Measurements from ENCODE around the gene ACP1. TPM values are rescaled to one million over a fixed set of nuclear protein-coding genes. Genes with fewer than 3 reads are reported as not detected.

The ACP1 gene
- polyA plus RNA-seq, 1 of the 3 experiments (the other 2 are of a cell fraction): 88.9 TPM

GRCh38 chr2:258933-259332 lies 5.8 kb upstream of the ACP1 start:
- ChIA-PET CTCF (interaction anchor here (0.8 to 5.9 kb wide), 5 partner anchors 12 to 408 kb away, joined by 3 to 26 read pairs (median 3); no protein-coding TSS in a partner anchor), POLR2A (interaction anchor here (0.5 kb wide), 1 partner anchor 337 kb away, joined by 4 read pairs; no protein-coding TSS in a partner anchor)
- Histone ChIP-seq H3K9me2 (no peaks in the 10 kb centered on the region), H3K4me1 (ENCODE audit: control insufficient read depth in 1 of 2, insufficient read depth in 2 of 2, low read depth in 1 of 2, low read length in 1 of 2) (peaks cover 0 to 11% of the 10 kb centered on the region in 2 experiments; a peak in 1 of 4 replicates), H3K79me2 (ENCODE audit: insufficient read depth) (peaks cover 21% of the 10 kb centered on the region), H3F3A (replicated peaks; ENCODE audit: insufficient read depth) (no peaks in the 10 kb centered on the region), H3K36me3 (replicated peaks in 1 of 2; ENCODE audit: control insufficient read depth in 1 of 2, insufficient read depth in 2 of 2, low read length in 1 of 2) (peaks cover 23 to 26% of the 10 kb centered on the region in 2 experiments), H3K4me3 (ENCODE audit: low read depth in 2 of 2, low read length in 1 of 2) (no peak overlapping the region; a peak in 1 of 4 replicates), H2AFZ (ENCODE audit: low read depth) (no peak overlapping the region), H3K27me3 (ENCODE audit: insufficient read depth) (no peaks in the 10 kb centered on the region), H3K27ac (ENCODE audit: low read depth in 2 of 2, low read length in 1 of 2) (no peak overlapping the region), H4K20me1 (ENCODE audit: insufficient read depth) (no peaks in the 10 kb centered on the region), H3K9ac (no peak overlapping the region), H3K4me2 (no peak overlapping the region), H3K9me3 (no peaks in the 10 kb centered on the region; the same call in 1 of the 2 replicates)
- no peak for DNase-seq
- TF ChIP-seq MEF2A (IDR thresholded peaks at IDR 0.05; ENCODE audit: borderline replicate concordance, low read depth) (no peak), SIN3A (IDR thresholded peaks at IDR 0.05; ENCODE audit: borderline replicate concordance, low read depth, low read length) (no peak), CTCF (IDR thresholded peaks at IDR 0.05) (no peak), RFX5 (IDR thresholded peaks at IDR 0.05; ENCODE audit: low read length) (no peak), POLR2AphosphoS5 (IDR thresholded peaks at IDR 0.05; ENCODE audit: low read depth, low read length) (no peak)
- WGBS (ENCODE audit: low lambda C conversion rate): 79% methylated on average over 3 of the region's 3 CpGs

- H3K4me1 ChIP-seq (ENCODE audit: control insufficient read depth in 1 of 2, insufficient read depth in 2 of 2, low read depth in 1 of 2, low read length in 1 of 2): peaks cover 0 to 11% of the 10 kb centered on the region in 2 experiments; a peak in 1 of 4 replicates
- no peak overlapping the region for H3K9ac ChIP-seq
- no peaks in the 10 kb centered on the region for H3K27me3 ChIP-seq (ENCODE audit: insufficient read depth)
- no peak for TF ChIP-seq EZH2phosphoT487 (IDR thresholded peaks at IDR 0.05; ENCODE audit: borderline replicate concordance, low read depth)
- H3K36me3 ChIP-seq (replicated peaks in 1 of 2; ENCODE audit: control insufficient read depth in 1 of 2, insufficient read depth in 2 of 2, low read length in 1 of 2): peaks cover 23 to 26% of the 10 kb centered on the region in 2 experiments
- H3K27ac ChIP-seq (ENCODE audit: low read depth in 2 of 2, low read length in 1 of 2): no peak overlapping the region
- WGBS (ENCODE audit: low lambda C conversion rate): 90% methylated on average over 2 of the region's 2 CpGs
- ChIA-PET POLR2A (no interaction called here), CTCF (interaction anchor here (1.2 to 5.9 kb wide), 4 partner anchors 12 to 407 kb away, joined by 3 to 26 read pairs (median 4); no protein-coding TSS in a partner anchor)
- H3K9me2 ChIP-seq: no peaks in the 10 kb centered on the region
- no peak overlapping the region; a peak in 1 of 4 replicates for H3K4me3 ChIP-seq (ENCODE audit: low read depth in 2 of 2, low read length in 1 of 2)
- no peaks in the 10 kb centered on the region; the same call in 1 of the 2 replicates for H3K9me3 ChIP-seq
- peaks cover 22% of the 10 kb centered on the region for H3K79me2 ChIP-seq (ENCODE audit: insufficient read depth)
- DNase-seq: no peak
- no peak overlapping the region for H2AFZ ChIP-seq (ENCODE audit: low read depth)
- no peak overlapping the region for H3K4me2 ChIP-seq
- no peaks in the 10 kb centered on the region for H3F3A ChIP-seq (replicated peaks; ENCODE audit: insufficient read depth)
- no peaks in the 10 kb centered on the region for H4K20me1 ChIP-seq (ENCODE audit: insufficient read depth)
Measured at GRCh38 chr2:259789-260331, 4.9 kb upstream of the ACP1 start.

- WGBS (ENCODE audit: low lambda C conversion rate): 91% methylated on average over 6 of the region's 6 CpGs
- Histone ChIP-seq H3K27ac (ENCODE audit: low read depth in 2 of 2, low read length in 1 of 2) (no peak overlapping the region), H3K79me2 (ENCODE audit: insufficient read depth) (peaks cover 30% of the 10 kb centered on the region), H3K36me3 (replicated peaks in 1 of 2; ENCODE audit: control insufficient read depth in 1 of 2, insufficient read depth in 2 of 2, low read length in 1 of 2) (peaks cover 23 to 26% of the 10 kb centered on the region in 2 experiments), H2AFZ (ENCODE audit: low read depth) (no peak overlapping the region), H3K9me2 (no peaks in the 10 kb centered on the region), H3F3A (replicated peaks; ENCODE audit: insufficient read depth) (no peaks in the 10 kb centered on the region), H3K4me2 (no peak overlapping the region), H3K4me1 (ENCODE audit: control insufficient read depth in 1 of 2, insufficient read depth in 2 of 2, low read depth in 1 of 2, low read length in 1 of 2) (peaks cover 1 to 14% of the 10 kb centered on the region in 2 experiments; a peak in 3 of 4 replicates), H3K4me3 (ENCODE audit: low read depth in 2 of 2, low read length in 1 of 2) (no peak overlapping the region; a peak in 1 of 4 replicates), H3K9ac (no peak overlapping the region), H3K9me3 (no peaks in the 10 kb centered on the region; the same call in 1 of the 2 replicates), H4K20me1 (ENCODE audit: insufficient read depth) (no peaks in the 10 kb centered on the region), H3K27me3 (ENCODE audit: insufficient read depth) (no peaks in the 10 kb centered on the region)
- CTCF ChIA-PET: interaction anchor here (1.0 to 5.9 kb wide), 6 partner anchors 10 to 30 kb away, joined by 3 to 26 read pairs (median 3); no protein-coding TSS in a partner anchor
- TF ChIP-seq MEF2A (IDR thresholded peaks at IDR 0.05; ENCODE audit: borderline replicate concordance, low read depth): no peak
- DNase-seq: no peak
- POLR2A ChIA-PET: no interaction called here
Measured at GRCh38 chr2:260507-261161, 4.1 kb upstream of the ACP1 start.
